IMR-90 (cell line): ENCODE measurements around the gene PPM1K. TPM values are rescaled to one million over a fixed set of nuclear protein-coding genes. Genes with fewer than 3 reads are reported as not detected.

ENCODE experiments used
- ATAC-seq: fragments of 200-7000 bp; cut with Tn5 transposase; 2 replicates; pipeline ENCODE4 v1.9.1; 2020; ENCODE audit warnings: low read depth, mild to moderate bottlenecking, moderate library complexity
- BruUV-seq: library from RNA; stranded (reverse); fragments of 400-500 nt; replicated peaks from 2 replicates; lab custom pipeline; 2021; lab: Mats Ljungman, UMichigan
- CTCF ChIA-PET: fragments of 300-600 bp; formaldehyde crosslinking; extraction: SDS; loops from one replicate; lab custom pipeline; 2021; ENCODE audit warnings: antibody characterized with exemption; lab: Yijun Ruan, JAX
- POLR2A ChIA-PET: fragments of 300-600 bp; sonication (Branson Sonifier 250); formaldehyde crosslinking; loops from one replicate; lab custom pipeline; 2022; ENCODE audit warnings: antibody characterized with exemption; ENCODE audit not compliant: unreplicated experiment; lab: Charles Lee
- DNase-seq: peaks from one replicate; pipeline ENCODE4 v3.0.0; 2013
- H2AFZ ChIP-seq: replicated peaks from 2 replicates; pipeline ENCODE3; 2013; ENCODE audit warnings: low read length, mild to moderate bottlenecking; ENCODE audit not compliant: poor library complexity
- H2AK5ac ChIP-seq: 2 replicates; pipeline ENCODE4 v1.6.1; 2013; ENCODE audit warnings: low read depth, low read length, inconsistent platforms
- H2AK9ac ChIP-seq: replicated peaks from 2 replicates; pipeline ENCODE3; 2013; ENCODE audit warnings: mild to moderate bottlenecking, low read depth, low read length, moderate library complexity; ENCODE audit not compliant: poor library complexity
- H2BK120ac ChIP-seq: 2 replicates; pipeline ENCODE4 v1.6.1; 2013; ENCODE audit warnings: low read depth, low read length, inconsistent platforms
- H2BK15ac ChIP-seq: 3 replicates; pipeline ENCODE4 v1.6.1; 2013; ENCODE audit warnings: low read depth, low read length, inconsistent platforms
- H2BK20ac ChIP-seq: 2 replicates; pipeline ENCODE4 v1.6.1; 2013; ENCODE audit warnings: low read depth, mild to moderate bottlenecking, inconsistent platforms, low read length, moderate library complexity
- H2BK5ac ChIP-seq: 2 replicates; pipeline ENCODE4 v1.6.1; 2013; ENCODE audit warnings: mild to moderate bottlenecking, low read depth, low read length, inconsistent platforms; ENCODE audit not compliant: poor library complexity, severe bottlenecking
- H3K14ac ChIP-seq: replicated peaks from 2 replicates; pipeline ENCODE4 v1.6.1; 2013; ENCODE audit warnings: low read depth, low read length, inconsistent platforms
- H3K18ac ChIP-seq: 2 replicates; pipeline ENCODE4 v1.6.1; 2013; ENCODE audit warnings: low read depth, low read length, control low read depth
- H3K23ac ChIP-seq: 2 replicates; pipeline ENCODE4 v1.6.1; 2013; ENCODE audit warnings: low read depth, low read length, inconsistent platforms
- H3K27ac ChIP-seq: 2 replicates; pipeline ENCODE4 v1.5.1; 2013; ENCODE audit warnings: mild to moderate bottlenecking, control low read depth, low read length; ENCODE audit not compliant: insufficient read depth
- H3K27me3 ChIP-seq: 2 replicates; pipeline ENCODE4 v1.6.1; 2013; ENCODE audit warnings: low read length; ENCODE audit not compliant: control insufficient read depth, insufficient read depth
- H3K36me3 ChIP-seq: 2 replicates; pipeline ENCODE4 v1.6.1; 2013; ENCODE audit warnings: low read length, mixed read lengths; ENCODE audit not compliant: control insufficient read depth, insufficient read depth
- H3K4ac ChIP-seq: 2 replicates; pipeline ENCODE4 v1.6.1; 2013; ENCODE audit warnings: low read depth, low read length, inconsistent platforms
- H3K4me1 ChIP-seq: 2 replicates; pipeline ENCODE4 v1.6.1; 2013; ENCODE audit warnings: low read length, mixed read lengths; ENCODE audit not compliant: control insufficient read depth, insufficient read depth
- H3K4me2 ChIP-seq: 2 replicates; pipeline ENCODE4 v1.6.1; 2013; ENCODE audit warnings: low read depth, mild to moderate bottlenecking, control low read depth, low read length, moderate library complexity
- H3K4me3 ChIP-seq: 2 replicates; pipeline ENCODE4 v1.5.1; 2013; ENCODE audit warnings: low read depth, mild to moderate bottlenecking, control low read depth, low read length, moderate library complexity; ENCODE audit not compliant: insufficient read depth
- H3K56ac ChIP-seq: 2 replicates; pipeline ENCODE4 v1.6.1; 2013; ENCODE audit warnings: low read length, inconsistent platforms; ENCODE audit not compliant: insufficient read depth; ENCODE audit errors: extremely low read depth
- H3K79me1 ChIP-seq, 2 experiments: 2 replicates each; pipeline ENCODE4 v1.6.1; 2013; ENCODE audit warnings: low read length in 2 of 2, inconsistent platforms in 1 of 2, low read depth in 1 of 2
- H3K9ac ChIP-seq: 2 replicates; pipeline ENCODE4 v1.6.1; 2013; ENCODE audit warnings: low read depth, low read length, control low read depth
- H3K9me1 ChIP-seq: 2 replicates; pipeline ENCODE4 v1.6.1; 2013; ENCODE audit warnings: low read length, inconsistent platforms; ENCODE audit not compliant: insufficient read depth
- H3K9me3 ChIP-seq: 2 replicates; pipeline ENCODE4 v1.6.1; 2013; ENCODE audit warnings: low read length; ENCODE audit not compliant: control insufficient read depth, insufficient read depth
- H4K20me1 ChIP-seq: 2 replicates; pipeline ENCODE4 v1.6.1; 2013; ENCODE audit warnings: low read length, inconsistent platforms; ENCODE audit not compliant: insufficient read depth
- H4K5ac ChIP-seq: 2 replicates; pipeline ENCODE4 v1.6.1; 2013; ENCODE audit warnings: mild to moderate bottlenecking, low read depth, low read length, control low read depth
- H4K8ac ChIP-seq, 2 experiments: 2 replicates each; pipeline ENCODE4 v1.6.1; 2013; ENCODE audit warnings: low read depth in 2 of 2, low read length in 2 of 2, control low read depth in 1 of 2, inconsistent platforms in 1 of 2
- H4K91ac ChIP-seq: 2 replicates; pipeline ENCODE4 v1.6.1; 2013; ENCODE audit warnings: low read depth, low read length, inconsistent platforms; ENCODE audit not compliant: insufficient read depth
- BHLHE40 ChIP-seq: fragments of 150-350 bp; IDR thresholded peaks from 2 replicates; pipeline ENCODE4 v1.6.1; 2016; ENCODE audit warnings: mild to moderate bottlenecking, low read depth, low read length
- CHD1 ChIP-seq: IDR thresholded peaks from 2 replicates; pipeline ENCODE4 v1.6.1; 2012; ENCODE audit warnings: low read depth, low read length, improper control_type of control experiment
- CTCF ChIP-seq: conservative IDR thresholded peaks from 2 replicates; pipeline ENCODE4 v1.5.1; 2012; ENCODE audit warnings: mild to moderate bottlenecking, low read depth, low read length, improper control_type of control experiment
- ELK1 ChIP-seq: fragments of 150-350 bp; IDR thresholded peaks from 2 replicates; pipeline ENCODE4 v1.6.1; 2016; ENCODE audit warnings: low read depth, mild to moderate bottlenecking, low read length, moderate library complexity, borderline replicate concordance
- MAFK ChIP-seq: IDR thresholded peaks from 2 replicates; pipeline ENCODE4 v1.6.1; 2012; ENCODE audit warnings: low read depth, low read length, improper control_type of control experiment
- NFE2L2 ChIP-seq: fragments of 150-350 bp; IDR thresholded peaks from 2 replicates; pipeline ENCODE4 v1.6.1; 2016; ENCODE audit warnings: low read depth, mild to moderate bottlenecking, low read length
- RAD21 ChIP-seq: IDR thresholded peaks from 2 replicates; pipeline ENCODE4 v1.6.1; 2012; ENCODE audit warnings: low read length, improper control_type of control experiment
- RCOR1 ChIP-seq: IDR thresholded peaks from 2 replicates; pipeline ENCODE4 v1.6.1; 2012; ENCODE audit warnings: mild to moderate bottlenecking, low read length, improper control_type of control experiment; ENCODE audit not compliant: insufficient replicate concordance
- RFX5 ChIP-seq: IDR thresholded peaks from 2 replicates; pipeline ENCODE4 v1.8.0; 2012; ENCODE audit warnings: low read depth, mild to moderate bottlenecking, low read length, moderate library complexity
- SMC3 ChIP-seq: fragments of 150-350 bp; IDR thresholded peaks from 2 replicates; pipeline ENCODE4 v1.6.1; 2016; ENCODE audit warnings: low read depth, mild to moderate bottlenecking, antibody characterized with exemption, low read length, moderate library complexity
- WGBS, 2 experiments: methylation state at CpG; one replicate each; pipeline versions ENCODE4 v1.1.5 to v1.1.7; 2013; ENCODE audit warnings: missing lambda C conversion rate in 2 of 2; ENCODE audit not compliant: insufficient read length in 1 of 2; ENCODE audit errors: extremely low coverage in 2 of 2; 5-methylcytosine and 5-hydroxymethylcytosine counted together
- dilution Hi-C: fragments of 300-500 bp; cut with HindIII; formaldehyde crosslinking; loops from one replicate; pipeline ENCODE4 v1.14.3; 2018; ENCODE audit warnings: low sequenced_read_pairs; ENCODE audit not compliant: unreplicated experiment
- in situ Hi-C: fragments of 300-500 bp; cut with MboI; formaldehyde crosslinking; loops from 3 replicates; pipeline ENCODE4 v1.14.3; 2019; ENCODE audit warnings: low sequenced_read_pairs, inconsistent platforms, mixed read lengths
- intact Hi-C: fragments of 100-400 bp; cut with micrococcal nuclease; formaldehyde crosslinking; loops from 2 replicates; pipeline ENCODE4 v1.10.0; 2022
- polyA plus RNA-seq, 3 experiments: library from polyadenylated mRNA; depleted of rRNA; stranded (reverse); fragments of >200 nt; gene quantifications; 2 replicates each; pipeline ENCODE4 v1.2.3, GENCODE V29; 2012; ENCODE audit warnings: low replicate concordance in 1 of 3
- total RNA-seq: library from RNA; depleted of rRNA; stranded (reverse); fragments of >200 nt; gene quantifications from 2 replicates; pipeline ENCODE4 v1.2.3, GENCODE V29; 2012

Gene PPM1K
- total and polyA plus RNA-seq, 2 of the 4 experiments (the other 2 are of a cell fraction) = 6.1 to 11.5 TPM

- ChIA-PET POLR2A (no interaction called here), CTCF (no interaction called here)
- Histone ChIP-seq H2BK20ac (no peak overlapping the region), H3K27me3 (peaks cover 6% of the 10 kb centered on the region), H4K8ac (no peak overlapping the region), H3K4me1 (no peaks in the 10 kb centered on the region), H3K14ac (no peak overlapping the region), H3K18ac (no peak overlapping the region), H2AK9ac (no peak overlapping the region), H2AK5ac (no peak overlapping the region), H3K56ac (no peak overlapping the region), H3K4ac (no peak overlapping the region), H3K4me2 (no peak overlapping the region), H2BK5ac (no peak overlapping the region), H3K23ac (no peak overlapping the region), H2BK15ac (no peak overlapping the region), H3K27ac (no peak overlapping the region), H4K5ac (no peak overlapping the region), H4K20me1 (no peaks in the 10 kb centered on the region), H3K9ac (no peak overlapping the region), H3K36me3 (no peaks in the 10 kb centered on the region), H3K9me3 (no peaks in the 10 kb centered on the region), H2AFZ (no peak overlapping the region), H3K9me1 (no peaks in the 10 kb centered on the region), H3K79me1 (no peaks in the 10 kb centered on the region), H4K91ac (no peak overlapping the region), H2BK120ac (no peak overlapping the region), H3K4me3 (no peak overlapping the region)
- no peak for DNase-seq
- in situ Hi-C loops = no loop called here
- dilution Hi-C loops = no loop called here
- TF ChIP-seq RAD21 (no peak), RFX5 (no peak), ELK1 (no peak), BHLHE40 (no peak), CHD1 (no peak), SMC3 (no peak), CTCF (no peak), NFE2L2 (no peak), RCOR1 (no peak), MAFK (no peak)
- ATAC-seq = no peak
- intact Hi-C loops = no loop called here
- no TSS peak for BruUV-seq
- 77% methylated on average over 3 of the region's 6 CpGs; no CpG with 5 or more reads in 1 of the 2 experiments for WGBS, 2 experiments
Measured at GRCh38 chr4:88297725-88298454, 13.5 kb upstream of the PPM1K start.
